Astrocyte (in vitro differentiated cells and primary cell): ENCODE results near the gene CDK5RAP1. TPM values are rescaled to one million over a fixed set of nuclear protein-coding genes. Genes with fewer than 3 reads are reported as not detected.
A peak's percentile ranks its signal among the peaks of the same experiment; 100 is the strongest.

Experiments used
- DNase-seq: peaks from one replicate; pipeline ENCODE4 v3.0.0-alpha.2; 2010; ENCODE audit warnings: low read depth
- FAIRE-seq: peaks from 2 replicates; lab custom pipeline; 2011; peaks lifted over from hg19 to GRCh38; lab: Jason Lieb, UNC
- H2AFZ ChIP-seq: 2 replicates; pipeline ENCODE4 v1.6.0; 2012; ENCODE audit warnings: low read depth, low read length, inconsistent platforms
- H3K27ac ChIP-seq: 2 replicates; pipeline ENCODE4 v1.5.1; 2011; ENCODE audit warnings: low read depth, low read length, inconsistent platforms
- H3K27me3 ChIP-seq: 2 replicates; pipeline ENCODE4 v1.6.0; 2011; ENCODE audit warnings: low read length, inconsistent platforms; ENCODE audit not compliant: insufficient read depth
- H3K36me3 ChIP-seq: 2 replicates; pipeline ENCODE4 v1.5.1; 2011; ENCODE audit warnings: low read length, inconsistent platforms; ENCODE audit not compliant: insufficient read depth
- H3K4me1 ChIP-seq: 2 replicates; pipeline ENCODE4 v1.5.1; 2011; ENCODE audit warnings: low read length, inconsistent platforms; ENCODE audit not compliant: insufficient read depth
- H3K4me2 ChIP-seq: 2 replicates; pipeline ENCODE4 v1.6.0; 2012; ENCODE audit warnings: low read length, inconsistent platforms
- H3K4me3 ChIP-seq: 2 replicates; pipeline ENCODE4 v1.5.1; 2011; ENCODE audit warnings: low read depth, mild to moderate bottlenecking, low read length, inconsistent platforms; ENCODE audit not compliant: insufficient read depth
- H3K79me2 ChIP-seq: 2 replicates; pipeline ENCODE4 v1.6.0; 2012; ENCODE audit warnings: mild to moderate bottlenecking, low read length, inconsistent platforms; ENCODE audit not compliant: insufficient read depth
- H3K9ac ChIP-seq: 2 replicates; pipeline ENCODE4 v1.6.0; 2012; ENCODE audit warnings: mild to moderate bottlenecking, low read length, inconsistent platforms
- H3K9me3 ChIP-seq: 2 replicates; pipeline ENCODE4 v1.5.1; 2012; ENCODE audit warnings: low read depth, mild to moderate bottlenecking, low read length, inconsistent platforms; ENCODE audit not compliant: insufficient read depth
- H4K20me1 ChIP-seq: 2 replicates; pipeline ENCODE4 v1.6.0; 2012; ENCODE audit warnings: low read length, inconsistent platforms; ENCODE audit not compliant: insufficient read depth
- H3K27ac Mint-ChIP-seq: one replicate; pipeline ENCODE4 v1.8.0; 2021; ENCODE audit warnings: mild to moderate bottlenecking, mixed read lengths; ENCODE audit not compliant: unreplicated experiment
- H3K27me3 Mint-ChIP-seq: one replicate; pipeline ENCODE4 v1.8.0; 2021; ENCODE audit warnings: low read depth, mixed read lengths; ENCODE audit not compliant: unreplicated experiment
- H3K36me3 Mint-ChIP-seq: one replicate; pipeline ENCODE4 v1.8.0; 2021; ENCODE audit warnings: low read depth, mixed read lengths; ENCODE audit not compliant: unreplicated experiment
- H3K4me1 Mint-ChIP-seq: one replicate; pipeline ENCODE4 v1.8.0; 2021; ENCODE audit warnings: low read depth, mixed read lengths; ENCODE audit not compliant: unreplicated experiment
- H3K4me3 Mint-ChIP-seq: one replicate; pipeline ENCODE4 v1.8.0; 2021; ENCODE audit warnings: mild to moderate bottlenecking, moderate library complexity, mixed read lengths; ENCODE audit not compliant: unreplicated experiment
- H3K9me3 Mint-ChIP-seq: one replicate; pipeline ENCODE4 v1.8.0; 2021; ENCODE audit warnings: mild to moderate bottlenecking, mixed read lengths; ENCODE audit not compliant: unreplicated experiment
- CTCF ChIP-seq: IDR thresholded peaks from 2 replicates; pipeline ENCODE4 v1.5.1; 2011; ENCODE audit warnings: low read depth, mild to moderate bottlenecking, inconsistent platforms, low read length, moderate library complexity; ENCODE audit not compliant: insufficient read depth
- EZH2 ChIP-seq: IDR thresholded peaks from 2 replicates; pipeline ENCODE4 v1.6.1; 2012; ENCODE audit warnings: mild to moderate bottlenecking, low read length, inconsistent platforms; ENCODE audit not compliant: insufficient read depth
- total RNA-seq: library from RNA; stranded (reverse); gene quantifications from 2 replicates; pipeline ENCODE4 v1.2.1, GENCODE V29; 2021

The CDK5RAP1 gene
- total RNA-seq, 1 donor from 2014 or later = 29.2 TPM

GRCh38 chr20:33313686-33314314 lies 87.5 kb downstream of the CDK5RAP1 start:
- Histone ChIP-seq H4K20me1 (no peaks in the 10 kb centered on the region), H2AFZ (no peak overlapping the region), H3K4me2 (no peak overlapping the region), H3K27me3 (peaks cover 4% of the 10 kb centered on the region), H3K27ac (no peak overlapping the region), H3K9ac (no peak overlapping the region), H3K79me2 (no peaks in the 10 kb centered on the region), H3K4me3 (no peak overlapping the region), H3K36me3 (no peaks in the 10 kb centered on the region), H3K4me1 (no peaks in the 10 kb centered on the region), H3K9me3 (no peaks in the 10 kb centered on the region)
- Mint-ChIP-seq H3K27me3 (peaks cover 26% of the 10 kb centered on the region), H3K4me3 (peak overlapping the region; percentile 50), H3K27ac (no peak overlapping the region), H3K9me3 (no peaks in the 10 kb centered on the region), H3K4me1 (no peaks in the 10 kb centered on the region), H3K36me3 (no peaks in the 10 kb centered on the region)
- no peak for TF ChIP-seq CTCF
- TF ChIP-seq EZH2 = no peak
- FAIRE-seq (no peak), DNase-seq (no peak)

GRCh38 chr20:33312583-33312982 lies 88.7 kb downstream of the CDK5RAP1 start:
- H3K4me3 ChIP-seq = no peak overlapping the region
- TF ChIP-seq EZH2 = no peak
- TF ChIP-seq CTCF = no peak

GRCh38 chr20:33311996-33312395 lies 89.3 kb downstream of the CDK5RAP1 start:
- Mint-ChIP-seq H3K27ac (no peak overlapping the region), H3K36me3 (no peaks in the 10 kb centered on the region), H3K27me3 (peaks cover 11% of the 10 kb centered on the region), H3K9me3 (peaks cover 2% of the 10 kb centered on the region), H3K4me1 (no peaks in the 10 kb centered on the region), H3K4me3 (no peak overlapping the region)
- Histone ChIP-seq H3K9me3 (no peaks in the 10 kb centered on the region), H3K4me2 (no peak overlapping the region), H3K9ac (no peak overlapping the region), H3K4me1 (no peaks in the 10 kb centered on the region), H4K20me1 (no peaks in the 10 kb centered on the region), H3K27ac (no peak overlapping the region), H2AFZ (no peak overlapping the region), H3K27me3 (peaks cover 2% of the 10 kb centered on the region), H3K36me3 (no peaks in the 10 kb centered on the region), H3K4me3 (no peak overlapping the region), H3K79me2 (no peaks in the 10 kb centered on the region)
- FAIRE-seq (no peak), DNase-seq (no peak)
- TF ChIP-seq EZH2 (no peak), CTCF (no peak)

More at GRCh38 chr20:33312583-33312982, 88.7 kb downstream of the CDK5RAP1 start:
- H4K20me1 ChIP-seq = no peaks in the 10 kb centered on the region
- Mint-ChIP-seq H3K27ac (no peak overlapping the region), H3K9me3 (peaks cover 2% of the 10 kb centered on the region), H3K36me3 (no peaks in the 10 kb centered on the region), H3K4me3 (no peak overlapping the region), H3K4me1 (no peaks in the 10 kb centered on the region), H3K27me3 (peaks cover 16% of the 10 kb centered on the region)
- no peak overlapping the region for H2AFZ ChIP-seq
- no peaks in the 10 kb centered on the region for H3K36me3 ChIP-seq
- H3K4me2 ChIP-seq = no peak overlapping the region
- FAIRE-seq = no peak
- peaks cover 4% of the 10 kb centered on the region for H3K27me3 ChIP-seq
- no peaks in the 10 kb centered on the region for H3K79me2 ChIP-seq
- H3K9ac ChIP-seq = no peak overlapping the region
- no peak for DNase-seq
- H3K27ac ChIP-seq = no peak overlapping the region
- H3K4me1 ChIP-seq = no peaks in the 10 kb centered on the region
- H3K9me3 ChIP-seq = no peaks in the 10 kb centered on the region
